HCT116 (cell line): ENCODE measurements around the gene KIF1A. TPM values are rescaled to one million over a fixed set of nuclear protein-coding genes. Genes with fewer than 3 reads are reported as not detected.

Source experiments
- ATAC-seq: fragments of 200-7000 bp; cut with Tn5 transposase; 2 replicates; pipeline ENCODE4 v1.9.1; 2020; ENCODE audit warnings: mild to moderate bottlenecking, moderate library complexity
- BruUV-seq: library from RNA; stranded (reverse); fragments of 400-500 nt; replicated peaks from 2 replicates; lab custom pipeline; 2021; lab: Mats Ljungman, UMichigan
- CTCF ChIA-PET: fragments of 300-600 bp; sonication (Branson Sonifier 250); formaldehyde crosslinking; loops from one replicate; lab custom pipeline; 2021; ENCODE audit warnings: antibody characterized with exemption; lab: Charles Lee
- POLR2A ChIA-PET: fragments of 300-600, 350-600 bp; sonication (Branson Sonifier 250); formaldehyde crosslinking; loops from one replicate; lab custom pipeline; 2021; ENCODE audit warnings: antibody characterized with exemption; lab: Charles Lee
- RAD21 ChIA-PET, 2 experiments: fragments of 300-600 bp; sonication (Branson Sonifier 250); formaldehyde crosslinking; loops; one replicate each; lab custom pipeline; 2023; ENCODE audit warnings: low total read pairs in 2 of 2; ENCODE audit not compliant: uncharacterized antibody in 2 of 2, unreplicated experiment in 2 of 2, low non-redundant PET in 1 of 2; lab: Charles Lee
- DNase-seq: peaks from one replicate; pipeline ENCODE4 v3.0.0-alpha.2; 2010; ENCODE audit warnings: low read depth, low spot score
- H2AFZ ChIP-seq: fragments of 200-600 bp; shearing (Covaris generic), sonication (generic); 2 replicates; pipeline ENCODE4 v1.6.1; 2017; ENCODE audit warnings: low read depth, mixed run types, mixed read lengths, antibody characterized with exemption, low read length; ENCODE audit not compliant: poor library complexity, severe bottlenecking
- H3K27ac ChIP-seq: 2 replicates; pipeline ENCODE4 v1.5.1; 2012; ENCODE audit warnings: low read depth, low read length
- H3K27me3 ChIP-seq: fragments of 200-600 bp; sonication (generic); 2 replicates; pipeline ENCODE4 v1.6.1; 2016; ENCODE audit warnings: mixed run types, low read length, mixed read lengths; ENCODE audit not compliant: insufficient read depth
- H3K36me3 ChIP-seq, 2 experiments: fragments of 200-500 bp in 1 of 2; fragments of 200-600 bp in 1 of 2; sonication (Bioruptor generic) in 1 of 2; sonication (generic) in 1 of 2; 2 replicates each; pipeline versions ENCODE4 v1.5.1 to v1.6.1; 2014 to 2016; ENCODE audit warnings: low read length in 2 of 2, inconsistent platforms in 1 of 2, mixed read lengths in 1 of 2, mixed run types in 1 of 2; ENCODE audit not compliant: insufficient read depth in 2 of 2, control insufficient read depth in 1 of 2
- H3K4me1 ChIP-seq, 2 experiments: fragments of 200-600 bp in 1 of 2; sonication (generic) in 1 of 2; 2 replicates each; pipeline versions ENCODE4 v1.5.1 to v1.6.1; 2012 to 2017; ENCODE audit warnings: low read length in 2 of 2, inconsistent platforms in 1 of 2, mild to moderate bottlenecking in 1 of 2, mixed read lengths in 1 of 2, mixed run types in 1 of 2, moderate library complexity in 1 of 2; ENCODE audit not compliant: insufficient read depth in 2 of 2, control insufficient read depth in 1 of 2
- H3K4me2 ChIP-seq: fragments of 200-600 bp; sonication (generic); 2 replicates; pipeline ENCODE4 v1.6.1; 2017; ENCODE audit warnings: mixed run types, low read length, mixed read lengths
- H3K4me3 ChIP-seq, 2 experiments: fragments of 200-600 bp in 1 of 2; sonication (generic) in 1 of 2; replicated peaks in 1 of 2; 2 replicates each; pipeline ENCODE4 v1.5.1; 2011 to 2016; ENCODE audit warnings: low read length in 2 of 2, control low read depth in 1 of 2, low read depth in 1 of 2, mild to moderate bottlenecking in 1 of 2, mixed read lengths in 1 of 2, mixed run types in 1 of 2
- H3K79me2 ChIP-seq: fragments of 200-600 bp; sonication (generic); 2 replicates; pipeline ENCODE4 v1.6.1; 2017; ENCODE audit warnings: mild to moderate bottlenecking, mixed run types, low read length, moderate library complexity, mixed read lengths; ENCODE audit not compliant: insufficient read depth
- H3K9ac ChIP-seq: fragments of 200-600 bp; sonication (generic); 2 replicates; pipeline ENCODE4 v1.6.1; 2016; ENCODE audit warnings: low read length, mixed read lengths
- H3K9me2 ChIP-seq: fragments of 200-600 bp; sonication (generic), shearing (Covaris generic); 2 replicates; pipeline ENCODE4 v1.6.1; 2017; ENCODE audit warnings: mixed run types, mild to moderate bottlenecking, moderate library complexity; ENCODE audit not compliant: insufficient read depth
- H3K9me3 ChIP-seq, 2 experiments: fragments of 200-500 bp in 1 of 2; fragments of 200-600 bp in 1 of 2; sonication (Bioruptor generic) in 1 of 2; sonication (generic) in 1 of 2; 2 replicates each; pipeline ENCODE4 v1.6.1; 2014 to 2017; ENCODE audit warnings: low read length in 2 of 2, mixed read lengths in 2 of 2, inconsistent platforms in 1 of 2, low read depth in 1 of 2, mild to moderate bottlenecking in 1 of 2, mixed run types in 1 of 2, moderate library complexity in 1 of 2; ENCODE audit not compliant: control insufficient read depth in 1 of 2, insufficient read depth in 1 of 2
- H4K20me1 ChIP-seq: fragments of 200-600 bp; sonication (generic), shearing (Covaris generic); 2 replicates; pipeline ENCODE4 v1.6.1; 2017; ENCODE audit warnings: mixed run types, mild to moderate bottlenecking, moderate library complexity; ENCODE audit not compliant: insufficient read depth
- EZH2phosphoT487 ChIP-seq: fragments of 200-600 bp; IDR thresholded peaks from 2 replicates; pipeline ENCODE4 v1.6.1; 2018; ENCODE audit warnings: antibody characterized with exemption, borderline replicate concordance
- JUND ChIP-seq: IDR thresholded peaks from 2 replicates; pipeline ENCODE4 v1.6.1; 2012
- POLR2A ChIP-seq: IDR thresholded peaks from 2 replicates; pipeline ENCODE4 v1.7.0; 2011; ENCODE audit warnings: borderline replicate concordance; ENCODE audit not compliant: insufficient read depth, insufficient read length; ENCODE audit errors: extremely low read depth
- SP1 ChIP-seq: IDR thresholded peaks from 2 replicates; pipeline ENCODE4 v1.6.1; 2012; ENCODE audit warnings: low read depth
- SRF ChIP-seq: IDR thresholded peaks from 2 replicates; pipeline ENCODE4 v1.6.1; 2012; ENCODE audit warnings: low read depth
- TCF7L2 ChIP-seq: IDR thresholded peaks from 2 replicates; pipeline ENCODE4 v1.7.0; 2011; ENCODE audit warnings: borderline replicate concordance, inconsistent platforms; ENCODE audit not compliant: insufficient read depth, insufficient read length; ENCODE audit errors: extremely low read depth
- YY1 ChIP-seq: IDR thresholded peaks from 2 replicates; pipeline ENCODE4 v1.6.1; 2011; ENCODE audit warnings: low read length, low read depth, moderate library complexity, mild to moderate bottlenecking; ENCODE audit not compliant: insufficient replicate concordance; ENCODE audit errors: extremely low read depth
- intact Hi-C: fragments of 100-400 bp; cut with micrococcal nuclease; formaldehyde crosslinking; loops from 2 replicates; pipeline ENCODE4 v1.10.0; 2022
- total RNA-seq: library from RNA; stranded (reverse); gene quantifications from one replicate; pipeline ENCODE4 v1.2.1, GENCODE V29; 2021; ENCODE audit not compliant: unreplicated experiment
- TF ChIP-seq, protein P1 (sequence below), 3 experiments: fragments of 200-600 bp in 1 of 3; sonication (generic) in 1 of 3; IDR thresholded peaks in 2 of 3; conservative IDR thresholded peaks in 1 of 3; 2 replicates each; pipeline ENCODE4 v1.5.1; 2012 to 2017; ENCODE audit warnings: low read depth in 2 of 3, low read length in 2 of 3, antibody characterized with exemption in 1 of 3, borderline replicate concordance in 1 of 3, control low read depth in 1 of 3, mild to moderate bottlenecking in 1 of 3, mixed read lengths in 1 of 3, mixed run types in 1 of 3, moderate library complexity in 1 of 3; ENCODE audit not compliant: insufficient read depth in 1 of 3

KIF1A gene
- total RNA-seq, 1 experiment from 2014 or later: 0.27 TPM

DNA sequence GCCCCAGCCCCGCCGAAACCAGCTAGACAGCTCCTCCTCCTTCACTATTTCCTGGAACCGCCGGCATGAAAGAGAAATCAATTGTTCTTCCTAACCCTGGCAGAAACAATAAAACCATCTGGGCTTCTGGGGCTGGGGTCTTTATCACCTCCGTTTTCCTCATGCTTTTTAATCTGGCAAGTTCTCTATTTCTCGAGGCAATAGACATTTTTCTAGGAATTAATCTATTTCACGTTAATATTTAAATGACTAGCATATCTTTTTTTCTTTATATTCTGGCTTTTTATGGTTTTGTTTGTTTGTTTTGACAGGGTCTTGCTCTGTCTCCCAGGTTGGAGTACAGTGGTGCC, 1.4 kb upstream of the KIF1A start:
- H4K20me1 ChIP-seq: no peaks in the 10 kb centered on the region
- ATAC-seq: no peak
- H3K4me2 ChIP-seq: no peak overlapping the region
- RAD21 ChIA-PET: no interaction called here
- no peaks in the 10 kb centered on the region for H3K27me3 ChIP-seq
- H2AFZ ChIP-seq: no peak overlapping the region
- no peak overlapping the region for H3K27ac ChIP-seq
- H3K9me3 ChIP-seq: no peaks in the 10 kb centered on the region
- no peak for DNase-seq
- no peaks in the 10 kb centered on the region for H3K36me3 ChIP-seq
- no peak overlapping the region for H3K4me3 ChIP-seq
- intact Hi-C loops: no loop called here
- no TSS peak for BruUV-seq
- TF ChIP-seq, protein P1, sequence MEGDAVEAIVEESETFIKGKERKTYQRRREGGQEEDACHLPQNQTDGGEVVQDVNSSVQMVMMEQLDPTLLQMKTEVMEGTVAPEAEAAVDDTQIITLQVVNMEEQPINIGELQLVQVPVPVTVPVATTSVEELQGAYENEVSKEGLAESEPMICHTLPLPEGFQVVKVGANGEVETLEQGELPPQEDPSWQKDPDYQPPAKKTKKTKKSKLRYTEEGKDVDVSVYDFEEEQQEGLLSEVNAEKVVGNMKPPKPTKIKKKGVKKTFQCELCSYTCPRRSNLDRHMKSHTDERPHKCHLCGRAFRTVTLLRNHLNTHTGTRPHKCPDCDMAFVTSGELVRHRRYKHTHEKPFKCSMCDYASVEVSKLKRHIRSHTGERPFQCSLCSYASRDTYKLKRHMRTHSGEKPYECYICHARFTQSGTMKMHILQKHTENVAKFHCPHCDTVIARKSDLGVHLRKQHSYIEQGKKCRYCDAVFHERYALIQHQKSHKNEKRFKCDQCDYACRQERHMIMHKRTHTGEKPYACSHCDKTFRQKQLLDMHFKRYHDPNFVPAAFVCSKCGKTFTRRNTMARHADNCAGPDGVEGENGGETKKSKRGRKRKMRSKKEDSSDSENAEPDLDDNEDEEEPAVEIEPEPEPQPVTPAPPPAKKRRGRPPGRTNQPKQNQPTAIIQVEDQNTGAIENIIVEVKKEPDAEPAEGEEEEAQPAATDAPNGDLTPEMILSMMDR (IDR thresholded peaks at IDR 0.05 in 2 of 3, conservative IDR thresholded peaks at IDR 0.05 in 1 of 3; ENCODE audit: borderline replicate concordance in 1 of 3, insufficient read depth in 1 of 3, low read depth in 2 of 3, low read length in 2 of 3): no peak
- TF ChIP-seq TCF7L2 (no peak), JUND (no peak), POLR2A (no peak), EZH2phosphoT487 (no peak), YY1 (no peak), SP1 (no peak), SRF (no peak)
- TF ChIP-seq, all 23 proteins: peak for 0
- H3K9ac ChIP-seq: no peak overlapping the region
- POLR2A ChIA-PET: no interaction called here
- no peaks in the 10 kb centered on the region for H3K9me2 ChIP-seq
- no peaks in the 10 kb centered on the region for H3K79me2 ChIP-seq
- no peaks in the 10 kb centered on the region for H3K4me1 ChIP-seq
- CTCF ChIA-PET: no interaction called here
